ENCODE data around the gene HLA-A.
A peak's percentile ranks its signal among the peaks of the same experiment; 100 is the strongest.
"Not testable (repeated sequence)": the region's sequence is repeated elsewhere in the genome, so short reads cannot be mapped to it uniquely, and the experiment has no call there.

The HLA-A gene

GRCh38 chr6:29963697-29964096 lies 21.4 kb downstream of the HLA-A start:
- DNase-seq: not testable (repeated sequence)

GRCh38 chr6:29964518-29964886 lies 22.2 kb downstream of the HLA-A start:
- DNase-seq: no peak

GRCh38 chr6:29964887-29965562 lies 22.7 kb downstream of the HLA-A start:
- DNase-seq: peak; percentile 79

GRCh38 chr6:29965563-29965872 lies 23.2 kb downstream of the HLA-A start:
- no peak for DNase-seq

- DNase-seq: peak; percentile 71
These were observed 23.7 kb downstream of the HLA-A start for GRCh38 chr6:29965873-29966601.

- peak; percentile 16 for DNase-seq
These were observed 25.2 kb downstream of the HLA-A start for GRCh38 chr6:29967379-29968010.

- no peak for DNase-seq
These were observed 25.8 kb downstream of the HLA-A start for GRCh38 chr6:29968130-29968529.

- DNase-seq: no peak
These were observed 26.6 kb downstream of the HLA-A start for GRCh38 chr6:29968905-29969304.

GRCh38 chr6:29970711-29971110 lies 28.4 kb downstream of the HLA-A start:
- no peak for DNase-seq

GRCh38 chr6:29974901-29975560 lies 32.7 kb downstream of the HLA-A start:
- no peak for DNase-seq

- DNase-seq: no peak
These were observed 33.2 kb downstream of the HLA-A start for GRCh38 chr6:29975561-29975907.

GRCh38 chr6:29976253-29976587 lies 33.9 kb downstream of the HLA-A start:
- DNase-seq: no peak

- DNase-seq: peak; percentile 65
These were observed 34.5 kb downstream of the HLA-A start for GRCh38 chr6:29976588-29977424.

- no peak for DNase-seq
These were observed 35.0 kb downstream of the HLA-A start for GRCh38 chr6:29977425-29977727.

- DNase-seq: not testable (repeated sequence)
These were observed 37.7 kb downstream of the HLA-A start for GRCh38 chr6:29980013-29980412.

- no peak for DNase-seq
These were observed 38.2 kb downstream of the HLA-A start for GRCh38 chr6:29980511-29980910.

GRCh38 chr6:29981211-29981812 lies 39.0 kb downstream of the HLA-A start:
- DNase-seq: no peak

- no peak for DNase-seq
These were observed 39.8 kb downstream of the HLA-A start for GRCh38 chr6:29982097-29982496.

- no peak for DNase-seq
These were observed 41.9 kb downstream of the HLA-A start for GRCh38 chr6:29984232-29984631.

GRCh38 chr6:29984992-29985391 lies 42.7 kb downstream of the HLA-A start:
- no peak for DNase-seq

- DNase-seq: no peak
These were observed 43.9 kb downstream of the HLA-A start for GRCh38 chr6:29986179-29986781.

- DNase-seq: no peak
These were observed 46.9 kb downstream of the HLA-A start for GRCh38 chr6:29989211-29989610.

Measured in NCI-H2171 (cell line).